K562 (cell line): ENCODE data around the gene IL17REL. TPM values are rescaled to one million over a fixed set of nuclear protein-coding genes. Genes with fewer than 3 reads are reported as not detected.

Experiments used
- ATAC-seq: fragments of 200-7000 bp; cut with Tn5 transposase; 3 replicates; pipeline ENCODE4 v1.9.1; 2020; ENCODE audit warnings: moderate library complexity
- BruUV-seq: library from RNA; stranded (reverse); fragments of 400-500 nt; replicated peaks from 2 replicates; lab custom pipeline; 2021; lab: Mats Ljungman, UMichigan
- CTCF ChIA-PET: fragments of 300-600 bp; formaldehyde crosslinking; extraction: SDS; loops from one replicate; lab custom pipeline; 2021; ENCODE audit warnings: low intra/inter-chr PET ratio; lab: Yijun Ruan, JAX
- POLR2A ChIA-PET: fragments of 300-600, 350-650 bp; sonication (Branson Sonifier 250); formaldehyde crosslinking; extraction: SDS; loops from one replicate; lab custom pipeline; 2021; ENCODE audit warnings: antibody characterized with exemption, inconsistent platforms; lab: Yijun Ruan, JAX
- DNase-seq, 4 experiments: peaks; one replicate each; pipeline versions ENCODE4 v3.0.0 to v3.0.0-alpha.2; 2011 to 2018; ENCODE audit warnings: low spot score in 3 of 4, mixed read lengths in 3 of 4; ENCODE audit errors: extremely low read depth in 1 of 4
- FAIRE-seq: peaks from 2 replicates; lab custom pipeline; 2011; peaks lifted over from hg19 to GRCh38; lab: Jason Lieb, UNC
- H2AFZ ChIP-seq: 2 replicates; pipeline ENCODE4 v1.6.0; 2011; ENCODE audit warnings: low read depth, low read length, control low read depth, inconsistent platforms
- H3K27ac ChIP-seq: fragments of 200-600 bp; 3 replicates; pipeline ENCODE4 v1.8.0; 2011; ENCODE audit warnings: low read depth, mild to moderate bottlenecking, control low read depth, inconsistent platforms, low read length, moderate library complexity, mixed read lengths; ENCODE audit errors: extremely low read depth
- H3K27me3 ChIP-seq, 2 experiments: fragments of 300-600 bp in 1 of 2; 2 replicates in 1 of 2; 3 replicates in 1 of 2; pipeline versions ENCODE4 v1.6.0 to v1.8.0; 2011; ENCODE audit warnings: inconsistent platforms in 2 of 2, low read length in 2 of 2, mild to moderate bottlenecking in 1 of 2, mixed read lengths in 1 of 2, moderate library complexity in 1 of 2; ENCODE audit not compliant: control insufficient read depth in 2 of 2, insufficient read depth in 2 of 2
- H3K36me3 ChIP-seq: fragments of 300-600 bp; 3 replicates; pipeline ENCODE4 v1.8.0; 2011; ENCODE audit warnings: mild to moderate bottlenecking, low read length, inconsistent platforms; ENCODE audit not compliant: control insufficient read depth, insufficient read depth
- H3K4me1 ChIP-seq, 2 experiments: fragments of 200-600 bp in 1 of 2; replicated peaks in 1 of 2; 2 replicates in 1 of 2; 3 replicates in 1 of 2; pipeline versions ENCODE4 v1.5.1 to v1.8.0; 2011; ENCODE audit warnings: inconsistent platforms in 2 of 2, low read length in 2 of 2, mild to moderate bottlenecking in 1 of 2, mixed read lengths in 1 of 2, moderate library complexity in 1 of 2; ENCODE audit not compliant: control insufficient read depth in 2 of 2, insufficient read depth in 2 of 2
- H3K4me2 ChIP-seq: 2 replicates; pipeline ENCODE4 v1.6.1; 2011; ENCODE audit warnings: low read length, control low read depth, inconsistent platforms, mixed read lengths; ENCODE audit not compliant: insufficient read depth
- H3K4me3 ChIP-seq: fragments of 200-600 bp; sonication (generic), shearing (Covaris generic); 2 replicates; pipeline ENCODE4 v1.5.1; 2016; ENCODE audit warnings: control low read depth, inconsistent platforms
- H3K79me2 ChIP-seq: fragments of 200-600 bp; 3 replicates; pipeline ENCODE4 v1.8.0; 2011; ENCODE audit warnings: low read length, inconsistent platforms; ENCODE audit not compliant: control insufficient read depth, insufficient read depth
- H3K9ac ChIP-seq, 2 experiments: 2 replicates each; pipeline versions ENCODE4 v1.6.0 to v1.6.1; 2011; ENCODE audit warnings: low read depth in 2 of 2, low read length in 2 of 2, control low read depth in 1 of 2, inconsistent platforms in 1 of 2, mild to moderate bottlenecking in 1 of 2, mixed read lengths in 1 of 2; ENCODE audit not compliant: insufficient read depth in 1 of 2
- H3K9me1 ChIP-seq: one replicate; pipeline ENCODE4 v1.6.0; 2011; ENCODE audit warnings: inconsistent platforms, mild to moderate bottlenecking, low read length, moderate library complexity; ENCODE audit not compliant: control insufficient read depth, insufficient read depth
- H3K9me3 ChIP-seq: replicated peaks from 2 replicates; pipeline ENCODE4 v1.5.1; 2011; ENCODE audit warnings: low read depth, low read length, inconsistent platforms; ENCODE audit not compliant: control insufficient read depth, insufficient read depth
- H4K20me1 ChIP-seq: replicated peaks from 2 replicates; pipeline ENCODE4 v1.6.1; 2011; ENCODE audit warnings: low read length, inconsistent platforms, mixed read lengths; ENCODE audit not compliant: control insufficient read depth, insufficient read depth
- GTF3C2 ChIP-seq: IDR thresholded peaks from 3 replicates; pipeline ENCODE4 v1.6.1; 2011; ENCODE audit warnings: borderline replicate concordance, mild to moderate bottlenecking, moderate library complexity; ENCODE audit not compliant: insufficient read length; ENCODE audit errors: extremely low read depth
- HES1 ChIP-seq: fragments of 450-650 bp; IDR thresholded peaks from 2 replicates; pipeline ENCODE4 v1.6.1; 2016; ENCODE audit warnings: low read depth, mild to moderate bottlenecking, moderate library complexity
- MCM7 ChIP-seq, 2 experiments: fragments of 450-650 bp; IDR thresholded peaks; 2 replicates each; pipeline ENCODE4 v1.6.1; 2016 to 2018
- MTA2 ChIP-seq: fragments of 450-650 bp; IDR thresholded peaks from 2 replicates; pipeline ENCODE4 v1.6.1; 2016; ENCODE audit warnings: low read depth
- MTA3 ChIP-seq: fragments of 450-650 bp; formaldehyde crosslinking; IDR thresholded peaks from 2 replicates; pipeline ENCODE4 v1.6.1; 2017; ENCODE audit warnings: mild to moderate bottlenecking, borderline replicate concordance
- U2AF2 ChIP-seq: fragments of 200-400 bp; formaldehyde crosslinking; optimal IDR thresholded peaks from 2 replicates; pipeline ENCODE3; 2017; ENCODE audit warnings: low read depth, mild to moderate bottlenecking, low read length
- ZNF140 ChIP-seq: fragments of 250-450 bp; sonication (Bioruptor Pico); IDR thresholded peaks from 2 replicates; pipeline ENCODE4 v1.8.0; 2021; ENCODE audit warnings: moderate library complexity, mild to moderate bottlenecking, inconsistent platforms
- ZNF511 ChIP-seq: sonication (generic); formaldehyde crosslinking; IDR thresholded peaks from 2 replicates; pipeline ENCODE4 v1.8.0; 2022; ENCODE audit warnings: mild to moderate bottlenecking, missing genetic modification reagents
- ZSCAN29 ChIP-seq: fragments of 450-650 bp; IDR thresholded peaks from 2 replicates; pipeline ENCODE4 v1.6.1; 2017
- WGBS: fragments of 100-300 bp; shearing (Covaris generic); methylation state at CpG from one replicate; pipeline ENCODE4 v1.1.6; 2016; ENCODE audit warnings: low coverage, mixed read lengths; ENCODE audit not compliant: insufficient coverage; ENCODE audit errors: missing lambda C conversion rate; 5-methylcytosine and 5-hydroxymethylcytosine counted together
- in situ Hi-C: fragments of 300-500 bp; cut with MboI; formaldehyde crosslinking; loops from 4 replicates; pipeline ENCODE4 v1.15.0; 2018; ENCODE audit warnings: inconsistent platforms, mixed read lengths
- intact Hi-C: fragments of 100-400 bp; cut with micrococcal nuclease; formaldehyde crosslinking; loops from 2 replicates; pipeline ENCODE4 v1.14.2; 2022
- polyA plus RNA-seq, 8 experiments: library from polyadenylated mRNA; depleted of rRNA in 4 of 8; stranded (reverse) in 5 of 8; unstranded in 3 of 8; fragments of >200 nt; fragmentation: Nextera tagmentation in 2 of 8; fragmentation: Illumina TruSeq in 1 of 8; extraction: Ambion mirVana in 2 of 8; extraction: Trizol in 1 of 8; gene quantifications; 2 replicates each; pipeline versions ENCODE4 v1.2.1 to v1.2.3, GENCODE V29; 2011 to 2014; ENCODE audit warnings: inconsistent platforms in 1 of 8, missing spikeins in 1 of 8
- total RNA-seq, 7 experiments: library from RNA; depleted of rRNA in 6 of 7; stranded (reverse); fragments of >200 nt in 6 of 7; fragmentation: Illumina TruSeq in 2 of 7; extraction: Trizol in 2 of 7; gene quantifications; 2 replicates each; pipeline versions ENCODE4 v1.2.1 to v1.2.3, GENCODE V29; 2011 to 2021; ENCODE audit warnings: low replicate concordance in 1 of 7
- TF ChIP-seq, protein P1 (sequence below): fragments of 200-800 bp; sonication (Bioruptor generic); IDR thresholded peaks from 2 replicates; pipeline ENCODE4 v1.6.1; 2017; ENCODE audit warnings: missing genetic modification characterization, missing compliant biosample characterization

The IL17REL gene
- total and polyA plus RNA-seq, 9 of the 15 experiments (the other 6 are each of a cell fraction or from before 2014, with no cell fraction given): 0.05 to 0.42 (median 0.11) TPM; not detected in 4

DNA sequence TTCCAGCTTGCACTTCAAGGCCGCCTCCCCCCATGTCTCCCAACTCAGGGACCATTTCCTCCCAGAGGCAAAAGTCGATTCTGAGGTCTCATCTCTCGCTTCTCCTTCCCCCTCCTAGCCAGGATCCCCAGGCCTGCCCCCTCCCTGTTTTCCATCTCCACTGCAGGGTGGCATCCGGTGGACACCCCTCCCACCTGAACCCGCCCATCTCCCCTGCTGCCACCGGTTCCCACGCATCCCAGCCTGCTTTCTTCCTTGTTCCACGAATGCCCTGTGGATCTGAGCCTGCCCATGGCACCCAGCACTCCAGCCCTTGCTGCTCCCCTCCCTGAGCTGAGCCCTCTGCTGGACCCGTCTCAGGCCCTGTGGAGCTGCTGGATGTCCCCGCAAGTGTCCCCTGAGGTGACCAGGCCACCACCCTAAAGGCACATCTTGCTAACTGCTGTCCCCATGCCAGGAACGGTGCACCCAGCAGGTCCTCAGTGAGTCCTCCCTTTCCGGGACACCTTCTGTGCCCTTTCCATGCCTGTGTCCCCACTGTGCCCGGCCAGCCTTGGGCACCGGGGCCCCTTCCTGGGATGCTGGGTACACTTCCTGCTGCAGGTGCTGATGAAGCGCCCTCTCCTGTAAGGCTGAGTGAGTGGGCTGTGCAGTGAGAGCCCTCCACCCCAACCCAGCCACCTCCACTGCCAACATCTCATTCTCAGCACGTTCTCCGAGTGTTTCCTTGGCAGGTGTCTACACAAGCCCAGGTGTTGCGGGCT is 936 bp downstream of the IL17REL start (continued):
- TF ChIP-seq GTF3C2 (no peak), MCM7 (IDR thresholded peaks at IDR 0.05) (no peak), U2AF2 (no peak)

DNA sequence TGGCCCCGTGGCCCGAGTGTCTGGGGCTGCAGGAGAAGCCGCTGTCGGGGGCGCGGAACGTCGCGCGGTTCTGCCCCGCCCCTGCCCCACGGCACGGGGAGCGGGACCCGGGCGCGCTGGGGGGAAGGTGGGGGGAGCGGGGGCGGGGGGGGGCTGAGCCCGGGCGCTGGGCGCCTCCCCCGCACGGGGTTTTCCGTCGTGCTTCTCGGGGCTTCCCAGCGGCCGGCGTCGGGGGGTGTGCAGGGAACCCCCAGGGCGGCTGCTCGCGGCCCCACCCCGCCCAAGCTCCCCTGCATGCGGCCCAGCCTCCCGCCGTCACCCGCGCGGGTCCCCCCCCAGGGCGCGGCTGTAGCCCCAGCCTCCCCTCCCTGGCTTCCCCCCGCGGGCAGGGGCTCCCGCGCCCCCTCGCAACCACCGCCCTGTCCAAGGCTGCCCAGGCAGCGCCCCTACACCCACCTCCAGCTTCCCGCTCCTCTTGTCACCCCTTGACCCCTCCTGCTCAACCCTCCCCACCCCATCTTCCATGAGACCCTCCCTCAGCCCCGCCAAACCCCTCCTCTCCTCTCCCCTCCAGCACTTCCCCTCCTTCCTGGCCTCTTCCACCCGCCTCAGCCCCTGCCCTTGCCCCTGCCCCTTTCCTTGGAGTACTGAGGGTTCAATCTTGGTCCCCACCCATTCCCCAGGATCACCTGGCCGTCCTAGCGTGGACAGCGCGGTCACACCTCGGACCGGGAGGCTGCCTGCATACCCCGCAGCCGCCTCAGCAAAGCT is 1.7 kb downstream of the IL17REL start:
- WGBS: 0% methylated on average over 8 of the region's 61 CpGs
- ATAC-seq: no peak
- peaks cover 4% of the 10 kb centered on the region; the same call in 1 of the 2 replicates for H4K20me1 ChIP-seq

More for the DNA sequence above, 1.7 kb downstream of the IL17REL start:
- Histone ChIP-seq H3K9ac (no peak overlapping the region), H3K4me1 (peaks cover 0 to 56% of the 10 kb centered on the region in 2 experiments; a peak in 3 of 5 replicates)
- TF ChIP-seq ZSCAN29 (no peak), MTA2 (no peak), MTA3 (no peak), HES1 (no peak), ZNF511 (CRISPR knock-in tag) (no peak), ZNF140 (CRISPR knock-in tag) (no peak)
- TF ChIP-seq, protein P1, sequence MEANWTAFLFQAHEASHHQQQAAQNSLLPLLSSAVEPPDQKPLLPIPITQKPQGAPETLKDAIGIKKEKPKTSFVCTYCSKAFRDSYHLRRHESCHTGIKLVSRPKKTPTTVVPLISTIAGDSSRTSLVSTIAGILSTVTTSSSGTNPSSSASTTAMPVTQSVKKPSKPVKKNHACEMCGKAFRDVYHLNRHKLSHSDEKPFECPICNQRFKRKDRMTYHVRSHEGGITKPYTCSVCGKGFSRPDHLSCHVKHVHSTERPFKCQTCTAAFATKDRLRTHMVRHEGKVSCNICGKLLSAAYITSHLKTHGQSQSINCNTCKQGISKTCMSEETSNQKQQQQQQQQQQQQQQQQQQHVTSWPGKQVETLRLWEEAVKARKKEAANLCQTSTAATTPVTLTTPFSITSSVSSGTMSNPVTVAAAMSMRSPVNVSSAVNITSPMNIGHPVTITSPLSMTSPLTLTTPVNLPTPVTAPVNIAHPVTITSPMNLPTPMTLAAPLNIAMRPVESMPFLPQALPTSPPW (CRISPR knock-in tag): peak; percentile 68
- TF ChIP-seq, all 486 proteins: peak for 1
- Histone ChIP-seq H3K4me2 (no peak overlapping the region), H3K36me3 (no peaks in the 10 kb centered on the region), H3K27ac (no peak overlapping the region), H3K79me2 (no peaks in the 10 kb centered on the region), H3K9me1 (no peaks in the 10 kb centered on the region), H2AFZ (no peak overlapping the region), H3K27me3 (peaks cover 0 to 22% of the 10 kb centered on the region in 2 experiments; a peak in 2 of 5 replicates), H3K9me3 (no peaks in the 10 kb centered on the region), H3K4me3 (no peak overlapping the region)
- no peak for FAIRE-seq
- peak in 2 of 4 experiments; percentile 64 to 65 for DNase-seq
- no TSS peak for BruUV-seq
- intact Hi-C loops (no loop called here), in situ Hi-C loops (no loop called here)
- POLR2A ChIA-PET: interaction anchor here (0.6 to 1.0 kb wide), 2 partner anchors 17 to 661 kb away, joined by 3 read pairs; no protein-coding TSS in a partner anchor
- CTCF ChIA-PET: interaction anchor here (1.1 kb wide), 1 partner anchor 80 kb away, joined by 3 read pairs; no protein-coding TSS in a partner anchor
